ENCODE results near the gene GPN2.
A peak's percentile ranks its signal among the peaks of the same experiment; 100 is the strongest.

Gene GPN2

GRCh38 chr1:26912147-26912490 is 22.0 kb upstream of the GPN2 start:
- H3K9me3 Mint-ChIP-seq, result no peaks in the 10 kb centered on the region
- DNase-seq, result no peak
- no peaks in the 10 kb centered on the region for H3K36me3 Mint-ChIP-seq (ENCODE audit: low read depth)
- no peaks in the 10 kb centered on the region for H3K27me3 Mint-ChIP-seq
- H3K4me3 Mint-ChIP-seq, result no peak overlapping the region
- H3K27ac Mint-ChIP-seq, result no peak overlapping the region
- no peaks in the 10 kb centered on the region for H3K4me1 Mint-ChIP-seq (ENCODE audit: low read depth)

- Mint-ChIP-seq H3K9me3 (no peaks in the 10 kb centered on the region), H3K4me3 (no peak overlapping the region), H3K36me3 (ENCODE audit: low read depth) (no peaks in the 10 kb centered on the region), H3K27me3 (no peaks in the 10 kb centered on the region), H3K4me1 (ENCODE audit: low read depth) (no peaks in the 10 kb centered on the region), H3K27ac (no peak overlapping the region)
- DNase-seq, result no peak
Measured at GRCh38 chr1:26911399-26912146, 21.5 kb upstream of the GPN2 start.

GRCh38 chr1:26910343-26911160 is 20.5 kb upstream of the GPN2 start:
- no peaks in the 10 kb centered on the region for H3K36me3 Mint-ChIP-seq (ENCODE audit: low read depth)
- DNase-seq, result no peak
- no peak overlapping the region for H3K4me3 Mint-ChIP-seq
- no peaks in the 10 kb centered on the region for H3K4me1 Mint-ChIP-seq (ENCODE audit: low read depth)
- no peaks in the 10 kb centered on the region for H3K9me3 Mint-ChIP-seq
- H3K27me3 Mint-ChIP-seq, result no peaks in the 10 kb centered on the region
- H3K27ac Mint-ChIP-seq, result no peak overlapping the region

GRCh38 chr1:26909951-26910342 is 19.9 kb upstream of the GPN2 start:
- H3K4me1 Mint-ChIP-seq (ENCODE audit: low read depth), result no peaks in the 10 kb centered on the region
- H3K9me3 Mint-ChIP-seq, result no peaks in the 10 kb centered on the region
- H3K4me3 Mint-ChIP-seq, result no peak overlapping the region
- no peak for DNase-seq
- H3K36me3 Mint-ChIP-seq (ENCODE audit: low read depth), result no peaks in the 10 kb centered on the region
- H3K27me3 Mint-ChIP-seq, result no peaks in the 10 kb centered on the region
- no peak overlapping the region for H3K27ac Mint-ChIP-seq

- no peaks in the 10 kb centered on the region for H3K9me3 Mint-ChIP-seq
- no peak overlapping the region for H3K4me3 Mint-ChIP-seq
- peaks cover 2% of the 10 kb centered on the region for H3K4me1 Mint-ChIP-seq (ENCODE audit: low read depth)
- H3K27me3 Mint-ChIP-seq, result no peaks in the 10 kb centered on the region
- no peak for DNase-seq
- H3K36me3 Mint-ChIP-seq (ENCODE audit: low read depth), result no peaks in the 10 kb centered on the region
- no peak overlapping the region for H3K27ac Mint-ChIP-seq
Measured at GRCh38 chr1:26907071-26907917, 17.2 kb upstream of the GPN2 start.

DNA sequence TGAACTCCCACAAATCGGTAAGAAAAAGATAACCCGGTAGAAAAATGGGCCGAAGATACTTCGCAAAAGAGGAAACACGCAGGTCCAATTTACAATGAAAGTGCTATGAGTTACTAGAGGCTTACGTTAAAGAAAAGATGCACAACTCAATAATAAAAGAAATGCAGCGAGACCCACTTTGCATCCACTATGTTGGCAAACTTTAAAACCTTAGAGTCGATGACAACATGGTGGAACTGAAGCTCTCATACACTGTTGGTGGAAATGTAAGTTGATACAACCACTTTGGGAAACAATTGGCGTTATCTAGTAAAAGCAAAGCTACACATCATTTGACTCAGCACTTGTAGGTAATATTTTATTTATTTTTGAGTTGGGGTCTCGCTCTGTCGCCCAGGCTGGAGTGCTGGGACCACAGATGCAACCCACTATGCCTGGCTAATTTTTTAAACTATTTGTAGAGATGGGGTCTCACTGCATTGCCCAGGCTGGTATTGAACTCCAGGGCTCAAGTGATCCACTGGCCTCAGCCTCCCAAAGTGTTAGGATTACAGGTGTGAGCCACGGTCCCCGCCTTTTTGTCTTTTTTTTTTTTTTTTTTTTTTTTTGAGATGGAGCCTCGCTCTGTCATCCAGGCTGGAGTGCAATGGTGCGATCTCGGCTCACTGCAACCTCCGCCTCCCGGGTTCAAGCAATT is 10.9 kb upstream of the GPN2 start:
- Mint-ChIP-seq H3K27me3 (no peaks in the 10 kb centered on the region), H3K4me3 (peak overlapping the region; percentile 90), H3K4me1 (ENCODE audit: low read depth) (peaks cover 37% of the 10 kb centered on the region), H3K36me3 (ENCODE audit: low read depth) (peaks cover 38% of the 10 kb centered on the region), H3K27ac (peak overlapping the region; percentile 96), H3K9me3 (no peaks in the 10 kb centered on the region)
- DNase-seq, result no peak

DNA sequence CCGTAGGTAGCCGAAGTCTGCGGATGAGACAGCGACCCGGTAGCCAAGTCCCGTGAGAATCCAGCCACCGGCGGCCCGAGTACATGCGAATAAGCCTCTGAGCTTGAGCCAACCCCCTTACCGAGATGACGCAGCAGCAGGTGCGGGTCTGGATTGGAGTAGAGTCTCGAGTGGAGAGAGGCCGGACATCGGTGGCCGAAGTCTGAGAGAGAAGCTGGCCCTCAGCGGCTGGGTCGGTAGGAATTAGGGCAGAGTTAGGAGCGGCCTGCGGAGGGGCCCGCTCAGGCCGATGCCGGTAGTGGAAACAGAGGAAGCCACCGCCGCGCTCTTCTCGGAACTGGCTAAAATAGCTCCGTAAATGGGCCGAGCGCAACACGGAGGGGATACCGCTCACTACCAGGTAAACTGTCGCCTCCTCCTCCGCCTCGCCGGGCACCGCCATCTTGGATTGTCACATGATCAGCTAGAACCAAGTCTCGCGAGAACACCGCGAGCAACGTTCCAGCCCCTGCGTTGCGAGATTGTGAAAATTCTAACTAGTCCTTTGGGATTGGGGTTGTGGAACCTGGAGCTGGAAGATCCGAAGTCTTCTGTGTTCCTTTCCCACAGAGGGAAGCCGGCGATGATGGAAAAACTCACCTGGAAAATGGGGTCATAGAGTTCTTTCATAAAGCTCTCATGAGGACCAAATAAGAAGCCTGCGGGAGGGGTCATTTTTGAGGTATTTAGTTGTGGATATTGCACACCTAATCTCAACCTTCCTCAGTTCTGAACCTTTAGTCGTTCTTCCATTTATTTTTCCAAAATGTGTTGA is 10.1 kb upstream of the GPN2 start, which contains the start of gene GPATCH3:
TSS of gene GPATCH3 (minus strand) at position 467 of the 814 bp plus-strand sequence. CDS start at position 442, 25 bp downstream.
- H3K4me1 Mint-ChIP-seq (ENCODE audit: low read depth), result peaks cover 37% of the 10 kb centered on the region
- H3K36me3 Mint-ChIP-seq (ENCODE audit: low read depth), result peaks cover 46% of the 10 kb centered on the region
- no peaks in the 10 kb centered on the region for H3K27me3 Mint-ChIP-seq
- no peaks in the 10 kb centered on the region for H3K9me3 Mint-ChIP-seq
- H3K4me3 Mint-ChIP-seq, result peak within 1 kb of the TSS; percentile 90
- H3K27ac Mint-ChIP-seq, result peak within 1 kb of the TSS; percentile 96
- peak; percentile 87 for DNase-seq

DNA sequence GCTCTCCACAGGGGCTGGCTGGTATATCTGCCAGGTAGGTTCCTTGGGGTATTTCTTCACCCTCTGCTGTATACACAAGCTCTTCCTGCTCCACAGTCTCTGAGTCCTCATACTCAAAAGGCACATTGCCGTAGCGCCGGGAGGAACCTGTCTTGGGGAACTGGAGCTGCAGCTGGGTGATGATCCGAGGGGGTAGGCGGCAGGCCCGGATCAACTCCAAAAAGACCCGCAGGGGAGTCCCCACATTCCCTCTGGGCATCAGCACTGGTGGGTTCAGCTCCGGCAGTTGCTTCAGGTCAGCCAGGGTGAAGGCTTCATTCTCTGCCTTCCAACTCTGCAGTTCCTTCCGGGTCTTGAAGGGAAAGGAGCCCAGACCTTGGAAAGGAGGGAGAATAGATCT is 7.3 kb upstream of the GPN2 start:
- H3K27ac Mint-ChIP-seq, result no peak overlapping the region
- H3K4me1 Mint-ChIP-seq (ENCODE audit: low read depth), result peaks cover 35% of the 10 kb centered on the region
- H3K9me3 Mint-ChIP-seq, result no peaks in the 10 kb centered on the region
- H3K4me3 Mint-ChIP-seq, result no peak overlapping the region
- H3K27me3 Mint-ChIP-seq, result no peaks in the 10 kb centered on the region
- peaks cover 75% of the 10 kb centered on the region for H3K36me3 Mint-ChIP-seq (ENCODE audit: low read depth)
- no peak for DNase-seq

GRCh38 chr1:26894263-26894662 is 4.2 kb upstream of the GPN2 start:
- DNase-seq, result no peak
- peaks cover 89% of the 10 kb centered on the region for H3K36me3 Mint-ChIP-seq (ENCODE audit: low read depth)
- H3K27me3 Mint-ChIP-seq, result no peaks in the 10 kb centered on the region
- peak overlapping the region; percentile 7 for H3K27ac Mint-ChIP-seq
- H3K9me3 Mint-ChIP-seq, result no peaks in the 10 kb centered on the region
- H3K4me3 Mint-ChIP-seq, result no peak overlapping the region
- H3K4me1 Mint-ChIP-seq (ENCODE audit: low read depth), result peaks cover 29% of the 10 kb centered on the region

DNA sequence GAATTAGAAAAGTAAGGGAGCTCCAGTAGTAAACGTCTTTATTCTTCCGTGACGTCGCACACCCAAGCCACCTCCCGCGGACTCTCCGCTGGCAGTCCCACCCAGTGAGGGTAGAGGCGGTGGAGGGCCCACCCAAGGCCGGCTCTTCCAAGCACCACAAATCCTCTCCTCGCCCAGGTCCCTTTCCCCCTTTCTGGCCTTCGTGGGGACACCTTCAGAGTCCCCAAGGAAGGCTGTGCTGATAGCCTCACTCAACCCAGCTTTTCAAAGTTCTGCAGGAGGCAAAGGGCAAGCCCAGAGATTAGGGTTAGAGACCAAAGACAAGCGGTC is 349 bp upstream of the GPN2 start:
- H3K9me3 Mint-ChIP-seq, result no peaks in the 10 kb centered on the region
- peaks cover 32% of the 10 kb centered on the region for H3K4me1 Mint-ChIP-seq (ENCODE audit: low read depth)
- peak overlapping the region; percentile 94 for H3K27ac Mint-ChIP-seq
- H3K27me3 Mint-ChIP-seq, result no peaks in the 10 kb centered on the region
- H3K36me3 Mint-ChIP-seq (ENCODE audit: low read depth), result peaks cover 94% of the 10 kb centered on the region
- no peak for DNase-seq
- H3K4me3 Mint-ChIP-seq, result peak overlapping the region; percentile 93

GRCh38 chr1:26888231-26888630 is 1.9 kb downstream of the GPN2 start:
- Mint-ChIP-seq H3K4me3 (peak overlapping the region; percentile 93), H3K27me3 (no peaks in the 10 kb centered on the region), H3K27ac (peak overlapping the region; percentile 94), H3K36me3 (ENCODE audit: low read depth) (peaks cover 94% of the 10 kb centered on the region), H3K4me1 (ENCODE audit: low read depth) (peaks cover 36% of the 10 kb centered on the region), H3K9me3 (no peaks in the 10 kb centered on the region)
- DNase-seq, result no peak

DNA sequence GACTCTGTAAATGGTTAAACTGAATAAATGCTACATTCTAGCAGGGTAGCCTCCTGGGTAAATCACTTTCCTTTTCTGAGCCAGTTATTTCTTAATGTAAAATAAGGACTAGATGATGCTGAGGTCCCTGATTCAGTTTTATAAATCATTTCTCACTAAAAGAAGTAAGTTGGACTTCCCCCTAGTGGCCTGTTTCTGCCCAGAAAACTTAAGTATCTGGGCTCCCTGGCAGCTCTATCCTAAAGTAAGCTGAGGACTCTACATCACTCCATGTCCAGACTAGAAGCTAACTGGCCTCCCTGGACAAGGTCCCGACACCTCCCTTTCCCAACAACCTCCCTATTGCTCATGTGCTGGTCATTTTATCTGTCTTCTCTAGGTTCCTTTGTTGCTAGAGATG is 3.0 kb downstream of the GPN2 start:
- H3K4me3 Mint-ChIP-seq, result peak overlapping the region; percentile 23
- peak overlapping the region; percentile 72 for H3K27ac Mint-ChIP-seq
- peaks cover 36% of the 10 kb centered on the region for H3K4me1 Mint-ChIP-seq (ENCODE audit: low read depth)
- no peaks in the 10 kb centered on the region for H3K27me3 Mint-ChIP-seq
- no peak for DNase-seq
- H3K36me3 Mint-ChIP-seq (ENCODE audit: low read depth), result peaks cover 94% of the 10 kb centered on the region
- no peaks in the 10 kb centered on the region for H3K9me3 Mint-ChIP-seq

DNA sequence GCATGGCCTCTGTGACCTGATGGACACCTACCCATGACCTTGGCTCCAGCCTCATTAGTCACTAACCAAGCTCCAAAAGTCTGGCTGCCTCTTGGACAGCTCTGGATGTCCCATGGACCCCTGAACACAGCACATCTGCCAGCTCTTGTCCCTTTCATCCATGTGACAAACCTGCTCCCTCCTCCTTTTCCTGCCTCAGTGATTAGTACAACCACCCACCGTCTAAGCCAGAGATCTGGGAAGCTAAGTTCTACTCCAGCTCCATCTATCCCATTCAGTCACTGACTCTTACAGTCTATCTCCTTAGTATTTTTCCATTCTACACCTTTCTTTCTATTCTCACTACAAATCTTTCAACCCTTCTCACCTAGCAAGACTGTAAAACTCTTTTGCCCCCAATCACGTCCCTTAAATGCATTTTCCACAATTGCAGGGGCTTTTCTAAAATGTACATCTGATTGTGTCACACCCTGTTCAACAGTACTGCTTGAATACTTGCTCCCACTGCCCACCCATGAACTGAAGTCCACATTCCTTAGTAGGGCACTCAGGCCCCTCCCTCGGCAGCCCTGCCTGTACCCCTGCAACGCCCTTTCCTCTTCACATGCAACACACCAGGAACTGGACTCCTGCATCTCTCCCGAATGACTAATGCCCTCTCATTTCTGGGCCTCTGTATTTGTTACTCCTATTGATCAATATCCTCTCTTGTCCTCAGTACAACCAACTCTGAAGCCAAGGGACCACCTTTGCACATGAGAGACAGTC is 7.2 kb downstream of the GPN2 start:
- Mint-ChIP-seq H3K4me3 (no peak overlapping the region), H3K4me1 (ENCODE audit: low read depth) (peaks cover 10% of the 10 kb centered on the region), H3K27ac (peak overlapping the region; percentile 42), H3K27me3 (no peaks in the 10 kb centered on the region), H3K36me3 (ENCODE audit: low read depth) (peaks cover 91% of the 10 kb centered on the region), H3K9me3 (no peaks in the 10 kb centered on the region)
- no peak for DNase-seq
